HEK293 (cell line): Measurements from ENCODE around the gene HDHD2.

Experiments
- CTCF ChIA-PET: fragments of 350-600 bp; formaldehyde crosslinking; extraction: SDS; loops from one replicate; lab custom pipeline; 2021; ENCODE audit warnings: antibody characterized with exemption; lab: Yijun Ruan, JAX
- POLR2A ChIA-PET: fragments of 300-600 bp; formaldehyde crosslinking; extraction: SDS; loops from one replicate; lab custom pipeline; 2020; ENCODE audit warnings: antibody characterized with exemption, inconsistent platforms; lab: Yijun Ruan, JAX
- H3K27ac ChIP-seq: fragments of 200-500 bp; sonication (Bioruptor generic); 2 replicates; pipeline ENCODE4 v1.5.1; 2014; ENCODE audit warnings: low read depth, low read length, control low read depth, inconsistent platforms; ENCODE audit errors: extremely low read depth
- H3K36me3 ChIP-seq, 2 experiments: fragments of 200-500 bp in 1 of 2; sonication (Bioruptor generic) in 1 of 2; 1 replicate in 1 of 2; 2 replicates in 1 of 2; pipeline ENCODE4 v1.5.1; 2014 to 2017; ENCODE audit warnings: inconsistent platforms in 2 of 2, low read length in 2 of 2; ENCODE audit not compliant: control insufficient read depth in 2 of 2, insufficient read depth in 1 of 2
- H3K4me1 ChIP-seq: fragments of 200-500 bp; sonication (Bioruptor generic); 2 replicates; pipeline ENCODE4 v1.5.1; 2014; ENCODE audit warnings: mild to moderate bottlenecking, low read length, inconsistent platforms; ENCODE audit not compliant: control insufficient read depth, insufficient read depth
- H3K4me3 ChIP-seq: 2 replicates; pipeline ENCODE4 v1.5.1; 2011; ENCODE audit warnings: low read depth, mild to moderate bottlenecking, control low read depth, low read length, moderate library complexity
- H3K9me3 ChIP-seq: fragments of 200-500 bp; sonication (Bioruptor generic); 2 replicates; pipeline ENCODE4 v1.5.1; 2014; ENCODE audit warnings: low read depth, low read length, inconsistent platforms; ENCODE audit not compliant: control insufficient read depth, insufficient read depth
- GFI1B ChIP-seq: fragments of 450-650 bp; formaldehyde crosslinking; IDR thresholded peaks from 2 replicates; pipeline ENCODE4 v1.5.1; 2016; ENCODE audit warnings: missing biosample characterization, missing genetic modification characterization
- GLIS1 ChIP-seq: fragments of 450-650 bp; formaldehyde crosslinking; IDR thresholded peaks from 2 replicates; pipeline ENCODE4 v1.5.1; 2016; ENCODE audit warnings: missing biosample characterization, missing genetic modification characterization
- KLF8 ChIP-seq: fragments of 450-650 bp; formaldehyde crosslinking; IDR thresholded peaks from 2 replicates; pipeline ENCODE4 v1.5.1; 2016; ENCODE audit warnings: missing biosample characterization, missing genetic modification characterization
- MZF1 ChIP-seq: fragments of 450-650 bp; formaldehyde crosslinking; IDR thresholded peaks from 2 replicates; pipeline ENCODE4 v1.5.1; 2017; ENCODE audit warnings: missing biosample characterization, missing genetic modification characterization, borderline replicate concordance
- ZNF354C ChIP-seq: fragments of 450-650 bp; formaldehyde crosslinking; IDR thresholded peaks from 2 replicates; pipeline ENCODE4 v1.5.1; 2016; ENCODE audit warnings: missing biosample characterization, missing genetic modification characterization, low read depth, borderline replicate concordance
- ZNF366 ChIP-seq: fragments of 450-650 bp; formaldehyde crosslinking; conservative IDR thresholded peaks from 2 replicates; pipeline ENCODE4 v1.5.1; 2016; ENCODE audit warnings: missing biosample characterization, missing genetic modification characterization
- ZNF510 ChIP-seq: fragments of 450-650 bp; formaldehyde crosslinking; IDR thresholded peaks from 2 replicates; pipeline ENCODE4 v1.5.1; 2018; ENCODE audit warnings: mild to moderate bottlenecking, missing genetic modification characterization, missing biosample characterization; ENCODE audit not compliant: insufficient replicate concordance
- ZNF521 ChIP-seq: fragments of 450-650 bp; formaldehyde crosslinking; IDR thresholded peaks from 2 replicates; pipeline ENCODE4 v1.5.1; 2017; ENCODE audit warnings: missing biosample characterization, mild to moderate bottlenecking, missing genetic modification characterization
- ZNF544 ChIP-seq: fragments of 450-650 bp; formaldehyde crosslinking; IDR thresholded peaks from 2 replicates; pipeline ENCODE4 v1.5.0; 2017; ENCODE audit warnings: missing biosample characterization, missing genetic modification characterization
- ZNF629 ChIP-seq: fragments of 450-650 bp; formaldehyde crosslinking; IDR thresholded peaks from 2 replicates; pipeline ENCODE4 v1.5.1; 2017; ENCODE audit warnings: missing biosample characterization, missing genetic modification characterization
- ZNF830 ChIP-seq: fragments of 450-650 bp; IDR thresholded peaks from 2 replicates; pipeline ENCODE4 v1.5.0; 2018; ENCODE audit warnings: missing biosample characterization, missing genetic modification characterization, low read depth, mild to moderate bottlenecking, moderate library complexity
- ZXDB ChIP-seq: fragments of 450-650 bp; formaldehyde crosslinking; IDR thresholded peaks from 2 replicates; pipeline ENCODE4 v1.5.1; 2016; ENCODE audit warnings: missing biosample characterization, missing genetic modification characterization
- TF ChIP-seq, protein P1 (sequence below): fragments of 450-650 bp; formaldehyde crosslinking; IDR thresholded peaks from 2 replicates; pipeline ENCODE4 v1.5.1; 2016; ENCODE audit warnings: missing biosample characterization, missing genetic modification characterization
- TF ChIP-seq, protein P2 (sequence below): fragments of 450-650 bp; formaldehyde crosslinking; IDR thresholded peaks from 2 replicates; pipeline ENCODE4 v1.5.1; 2016; ENCODE audit warnings: missing biosample characterization, missing genetic modification characterization
- TF ChIP-seq, protein P3 (sequence below): fragments of 450-650 bp; formaldehyde crosslinking; IDR thresholded peaks from 2 replicates; pipeline ENCODE4 v1.5.1; 2017; ENCODE audit warnings: missing biosample characterization, mild to moderate bottlenecking, missing genetic modification characterization, moderate library complexity
- TF ChIP-seq, protein P4 (sequence below): fragments of 450-650 bp; formaldehyde crosslinking; IDR thresholded peaks from 2 replicates; pipeline ENCODE4 v1.5.1; 2017; ENCODE audit warnings: missing biosample characterization, missing genetic modification characterization
- TF ChIP-seq, protein P5 (sequence below): fragments of 450-650 bp; formaldehyde crosslinking; IDR thresholded peaks from 2 replicates; pipeline ENCODE4 v1.5.1; 2016; ENCODE audit warnings: missing biosample characterization, missing genetic modification characterization
- TF ChIP-seq, protein P6 (sequence below): fragments of 450-650 bp; formaldehyde crosslinking; IDR thresholded peaks from 2 replicates; pipeline ENCODE4 v1.5.1; 2016; ENCODE audit warnings: missing biosample characterization, missing genetic modification characterization
- TF ChIP-seq, protein P7 (sequence below): fragments of 450-650 bp; IDR thresholded peaks from 2 replicates; pipeline ENCODE4 v1.5.1; 2018; ENCODE audit warnings: missing biosample characterization, missing genetic modification characterization

HDHD2 gene

DNA sequence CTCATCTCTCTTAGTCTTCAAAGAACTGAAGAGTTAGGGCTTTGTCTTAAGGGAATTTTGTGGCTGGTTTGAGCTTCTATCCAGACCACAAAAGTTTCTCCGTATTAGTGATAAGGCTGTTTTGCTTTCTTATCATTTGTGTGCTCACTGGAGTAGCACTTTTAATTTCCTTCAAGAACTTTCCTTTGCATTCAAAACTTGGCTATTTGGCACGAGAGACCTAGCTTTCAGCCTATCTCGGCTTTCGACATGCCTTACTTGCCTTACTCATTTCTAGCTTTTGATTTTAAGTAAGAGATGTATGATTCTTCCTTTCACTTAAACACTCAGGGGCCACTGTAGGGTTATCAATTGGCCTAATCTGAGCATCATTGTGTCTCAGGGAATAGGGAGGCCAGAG is 29.9 kb downstream of the HDHD2 start:
- Histone ChIP-seq H3K27ac (no peak overlapping the region), H3K4me3 (no peak overlapping the region)
- TF ChIP-seq, protein P1, sequence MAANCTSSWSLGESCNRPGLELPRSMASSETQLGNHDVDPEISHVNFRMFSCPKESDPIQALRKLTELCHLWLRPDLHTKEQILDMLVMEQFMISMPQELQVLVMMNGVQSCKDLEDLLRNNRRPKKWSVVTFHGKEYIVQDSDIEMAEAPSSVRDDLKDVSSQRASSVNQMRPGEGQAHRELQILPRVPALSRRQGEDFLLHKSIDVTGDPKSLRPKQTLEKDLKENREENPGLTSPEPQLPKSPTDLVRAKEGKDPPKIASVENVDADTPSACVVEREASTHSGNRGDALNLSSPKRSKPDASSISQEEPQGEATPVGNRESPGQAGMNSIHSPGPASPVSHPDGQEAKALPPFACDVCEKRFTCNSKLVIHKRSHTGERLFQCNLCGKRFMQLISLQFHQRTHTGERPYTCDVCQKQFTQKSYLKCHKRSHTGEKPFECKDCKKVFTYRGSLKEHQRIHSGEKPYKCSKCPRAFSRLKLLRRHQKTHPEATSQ (tag by site-specific recombination) = no peak
- TF ChIP-seq, protein P2, sequence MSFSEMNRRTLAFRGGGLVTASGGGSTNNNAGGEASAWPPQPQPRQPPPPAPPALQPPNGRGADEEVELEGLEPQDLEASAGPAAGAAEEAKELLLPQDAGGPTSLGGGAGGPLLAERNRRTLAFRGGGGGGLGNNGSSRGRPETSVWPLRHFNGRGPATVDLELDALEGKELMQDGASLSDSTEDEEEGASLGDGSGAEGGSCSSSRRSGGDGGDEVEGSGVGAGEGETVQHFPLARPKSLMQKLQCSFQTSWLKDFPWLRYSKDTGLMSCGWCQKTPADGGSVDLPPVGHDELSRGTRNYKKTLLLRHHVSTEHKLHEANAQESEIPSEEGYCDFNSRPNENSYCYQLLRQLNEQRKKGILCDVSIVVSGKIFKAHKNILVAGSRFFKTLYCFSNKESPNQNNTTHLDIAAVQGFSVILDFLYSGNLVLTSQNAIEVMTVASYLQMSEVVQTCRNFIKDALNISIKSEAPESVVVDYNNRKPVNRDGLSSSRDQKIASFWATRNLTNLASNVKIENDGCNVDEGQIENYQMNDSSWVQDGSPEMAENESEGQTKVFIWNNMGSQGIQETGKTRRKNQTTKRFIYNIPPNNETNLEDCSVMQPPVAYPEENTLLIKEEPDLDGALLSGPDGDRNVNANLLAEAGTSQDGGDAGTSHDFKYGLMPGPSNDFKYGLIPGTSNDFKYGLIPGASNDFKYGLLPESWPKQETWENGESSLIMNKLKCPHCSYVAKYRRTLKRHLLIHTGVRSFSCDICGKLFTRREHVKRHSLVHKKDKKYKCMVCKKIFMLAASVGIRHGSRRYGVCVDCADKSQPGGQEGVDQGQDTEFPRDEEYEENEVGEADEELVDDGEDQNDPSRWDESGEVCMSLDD (tag by site-specific recombination) = no peak
- no peak for TF ChIP-seq MZF1 (tag by site-specific recombination)
- no peak for TF ChIP-seq ZNF544
- TF ChIP-seq, protein P3, sequence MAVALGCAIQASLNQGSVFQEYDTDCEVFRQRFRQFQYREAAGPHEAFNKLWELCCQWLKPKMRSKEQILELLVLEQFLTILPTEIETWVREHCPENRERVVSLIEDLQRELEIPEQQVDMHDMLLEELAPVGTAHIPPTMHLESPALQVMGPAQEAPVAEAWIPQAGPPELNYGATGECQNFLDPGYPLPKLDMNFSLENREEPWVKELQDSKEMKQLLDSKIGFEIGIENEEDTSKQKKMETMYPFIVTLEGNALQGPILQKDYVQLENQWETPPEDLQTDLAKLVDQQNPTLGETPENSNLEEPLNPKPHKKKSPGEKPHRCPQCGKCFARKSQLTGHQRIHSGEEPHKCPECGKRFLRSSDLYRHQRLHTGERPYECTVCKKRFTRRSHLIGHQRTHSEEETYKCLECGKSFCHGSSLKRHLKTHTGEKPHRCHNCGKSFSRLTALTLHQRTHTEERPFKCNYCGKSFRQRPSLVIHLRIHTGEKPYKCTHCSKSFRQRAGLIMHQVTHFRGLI = no peak
- TF ChIP-seq ZNF366 (tag by site-specific recombination) = no peak
- TF ChIP-seq, protein P4, sequence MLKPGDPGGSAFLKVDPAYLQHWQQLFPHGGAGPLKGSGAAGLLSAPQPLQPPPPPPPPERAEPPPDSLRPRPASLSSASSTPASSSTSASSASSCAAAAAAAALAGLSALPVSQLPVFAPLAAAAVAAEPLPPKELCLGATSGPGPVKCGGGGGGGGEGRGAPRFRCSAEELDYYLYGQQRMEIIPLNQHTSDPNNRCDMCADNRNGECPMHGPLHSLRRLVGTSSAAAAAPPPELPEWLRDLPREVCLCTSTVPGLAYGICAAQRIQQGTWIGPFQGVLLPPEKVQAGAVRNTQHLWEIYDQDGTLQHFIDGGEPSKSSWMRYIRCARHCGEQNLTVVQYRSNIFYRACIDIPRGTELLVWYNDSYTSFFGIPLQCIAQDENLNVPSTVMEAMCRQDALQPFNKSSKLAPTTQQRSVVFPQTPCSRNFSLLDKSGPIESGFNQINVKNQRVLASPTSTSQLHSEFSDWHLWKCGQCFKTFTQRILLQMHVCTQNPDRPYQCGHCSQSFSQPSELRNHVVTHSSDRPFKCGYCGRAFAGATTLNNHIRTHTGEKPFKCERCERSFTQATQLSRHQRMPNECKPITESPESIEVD (tag by site-specific recombination) = no peak
- TF ChIP-seq GFI1B (tag by site-specific recombination) = no peak
- TF ChIP-seq KLF8 = no peak
- TF ChIP-seq, protein P5, sequence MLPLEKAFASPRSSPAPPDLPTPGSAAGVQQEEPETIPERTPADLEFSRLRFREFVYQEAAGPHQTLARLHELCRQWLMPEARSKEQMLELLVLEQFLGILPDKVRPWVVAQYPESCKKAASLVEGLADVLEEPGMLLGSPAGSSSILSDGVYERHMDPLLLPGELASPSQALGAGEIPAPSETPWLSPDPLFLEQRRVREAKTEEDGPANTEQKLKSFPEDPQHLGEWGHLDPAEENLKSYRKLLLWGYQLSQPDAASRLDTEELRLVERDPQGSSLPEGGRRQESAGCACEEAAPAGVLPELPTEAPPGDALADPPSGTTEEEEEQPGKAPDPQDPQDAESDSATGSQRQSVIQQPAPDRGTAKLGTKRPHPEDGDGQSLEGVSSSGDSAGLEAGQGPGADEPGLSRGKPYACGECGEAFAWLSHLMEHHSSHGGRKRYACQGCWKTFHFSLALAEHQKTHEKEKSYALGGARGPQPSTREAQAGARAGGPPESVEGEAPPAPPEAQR (tag by site-specific recombination) = no peak
- no peak for TF ChIP-seq ZNF354C (tag by site-specific recombination)
- no peak for TF ChIP-seq ZNF629 (tag by site-specific recombination)
- TF ChIP-seq ZNF510 = no peak
- no peak for TF ChIP-seq ZNF830 (tag by site-specific recombination)
- TF ChIP-seq, protein P6, sequence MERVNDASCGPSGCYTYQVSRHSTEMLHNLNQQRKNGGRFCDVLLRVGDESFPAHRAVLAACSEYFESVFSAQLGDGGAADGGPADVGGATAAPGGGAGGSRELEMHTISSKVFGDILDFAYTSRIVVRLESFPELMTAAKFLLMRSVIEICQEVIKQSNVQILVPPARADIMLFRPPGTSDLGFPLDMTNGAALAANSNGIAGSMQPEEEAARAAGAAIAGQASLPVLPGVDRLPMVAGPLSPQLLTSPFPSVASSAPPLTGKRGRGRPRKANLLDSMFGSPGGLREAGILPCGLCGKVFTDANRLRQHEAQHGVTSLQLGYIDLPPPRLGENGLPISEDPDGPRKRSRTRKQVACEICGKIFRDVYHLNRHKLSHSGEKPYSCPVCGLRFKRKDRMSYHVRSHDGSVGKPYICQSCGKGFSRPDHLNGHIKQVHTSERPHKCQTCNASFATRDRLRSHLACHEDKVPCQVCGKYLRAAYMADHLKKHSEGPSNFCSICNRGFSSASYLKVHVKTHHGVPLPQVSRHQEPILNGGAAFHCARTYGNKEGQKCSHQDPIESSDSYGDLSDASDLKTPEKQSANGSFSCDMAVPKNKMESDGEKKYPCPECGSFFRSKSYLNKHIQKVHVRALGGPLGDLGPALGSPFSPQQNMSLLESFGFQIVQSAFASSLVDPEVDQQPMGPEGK (tag by site-specific recombination) = no peak
- TF ChIP-seq, protein P7, sequence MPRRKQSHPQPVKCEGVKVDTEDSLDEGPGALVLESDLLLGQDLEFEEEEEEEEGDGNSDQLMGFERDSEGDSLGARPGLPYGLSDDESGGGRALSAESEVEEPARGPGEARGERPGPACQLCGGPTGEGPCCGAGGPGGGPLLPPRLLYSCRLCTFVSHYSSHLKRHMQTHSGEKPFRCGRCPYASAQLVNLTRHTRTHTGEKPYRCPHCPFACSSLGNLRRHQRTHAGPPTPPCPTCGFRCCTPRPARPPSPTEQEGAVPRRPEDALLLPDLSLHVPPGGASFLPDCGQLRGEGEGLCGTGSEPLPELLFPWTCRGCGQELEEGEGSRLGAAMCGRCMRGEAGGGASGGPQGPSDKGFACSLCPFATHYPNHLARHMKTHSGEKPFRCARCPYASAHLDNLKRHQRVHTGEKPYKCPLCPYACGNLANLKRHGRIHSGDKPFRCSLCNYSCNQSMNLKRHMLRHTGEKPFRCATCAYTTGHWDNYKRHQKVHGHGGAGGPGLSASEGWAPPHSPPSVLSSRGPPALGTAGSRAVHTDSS (tag by site-specific recombination) = no peak
- no peak for TF ChIP-seq ZNF521
- TF ChIP-seq GLIS1 (tag by site-specific recombination) = no peak
- TF ChIP-seq ZXDB (tag by site-specific recombination) = no peak
- TF ChIP-seq, all 188 proteins: peak for 0
- H3K4me1 ChIP-seq = no peaks in the 10 kb centered on the region
- ChIA-PET CTCF (interaction anchor here (0.6 to 1.5 kb wide), 2 partner anchors 85 to 1187 kb away, joined by 5 to 7 read pairs; no protein-coding TSS in a partner anchor), POLR2A (interaction anchor here (1.5 kb wide), 1 partner anchor 30 kb away, joined by 7 read pairs; the partner anchor contains the start of gene HDHD2)
- no peaks in the 10 kb centered on the region for H3K9me3 ChIP-seq
- H3K36me3 ChIP-seq = peaks cover 4 to 20% of the 10 kb centered on the region in 2 experiments
